GM23338 (cell line): ENCODE results near the gene DGCR8. TPM values are rescaled to one million over a fixed set of nuclear protein-coding genes. Genes with fewer than 3 reads are reported as not detected.

Experiments used
- ATAC-seq: fragments of 200-7000 bp; cut with Tn5 transposase; 3 replicates; pipeline ENCODE4 v1.9.1; 2020
- DNase-seq: peaks from one replicate; pipeline ENCODE4 v3.0.0-alpha.2; 2015; ENCODE audit warnings: low spot score
- H2AFZ ChIP-seq: fragments of 200-600 bp; sonication (generic); 2 replicates; pipeline ENCODE4 v1.8.0; 2016; ENCODE audit warnings: antibody characterized with exemption, mild to moderate bottlenecking, moderate library complexity
- H3F3A ChIP-seq: fragments of 200-600 bp; sonication (generic); replicated peaks from 2 replicates; pipeline ENCODE4 v1.8.0; 2017; ENCODE audit warnings: antibody characterized with exemption, mixed run types, low read depth
- H3K27ac ChIP-seq: fragments of 200-600 bp; sonication (generic); 2 replicates; pipeline ENCODE4 v1.6.1; 2016; ENCODE audit warnings: low read depth
- H3K27me3 ChIP-seq: fragments of 200-600 bp; sonication (generic); 2 replicates; pipeline ENCODE4 v1.8.0; 2016; ENCODE audit warnings: mild to moderate bottlenecking, mixed run types, moderate library complexity; ENCODE audit not compliant: insufficient read depth
- H3K36me3 ChIP-seq: fragments of 200-600 bp; sonication (generic); 2 replicates; pipeline ENCODE4 v1.8.0; 2016; ENCODE audit warnings: mild to moderate bottlenecking; ENCODE audit not compliant: insufficient read depth
- H3K4me1 ChIP-seq: fragments of 200-600 bp; sonication (generic); 2 replicates; pipeline ENCODE4 v1.8.0; 2016; ENCODE audit warnings: mild to moderate bottlenecking, moderate library complexity; ENCODE audit not compliant: insufficient read depth
- H3K4me2 ChIP-seq: fragments of 200-600 bp; sonication (generic); 2 replicates; pipeline ENCODE4 v1.7.1; 2017; ENCODE audit warnings: mixed run types
- H3K4me3 ChIP-seq: fragments of 200-600 bp; sonication (generic); 2 replicates; pipeline ENCODE4 v1.6.1; 2016; ENCODE audit warnings: mixed run types
- H3K79me2 ChIP-seq: fragments of 200-600 bp; sonication (generic); replicated peaks from 2 replicates; pipeline ENCODE4 v1.8.0; 2017; ENCODE audit warnings: mild to moderate bottlenecking; ENCODE audit not compliant: insufficient read depth
- H3K9me2 ChIP-seq: fragments of 200-600 bp; sonication (generic); 2 replicates; pipeline ENCODE4 v1.8.0; 2017; ENCODE audit not compliant: insufficient read depth
- H4K20me1 ChIP-seq: fragments of 200-600 bp; sonication (generic); replicated peaks from 2 replicates; pipeline ENCODE4 v1.8.0; 2017; ENCODE audit warnings: mild to moderate bottlenecking; ENCODE audit not compliant: insufficient read depth
- H3K27ac Mint-ChIP-seq: 2 replicates; pipeline ENCODE4 v1.8.0; 2020; ENCODE audit warnings: inconsistent platforms, mild to moderate bottlenecking, moderate library complexity, mixed read lengths
- H3K27me3 Mint-ChIP-seq: 3 replicates; pipeline ENCODE4 v1.8.0; 2022; ENCODE audit warnings: low read depth, mild to moderate bottlenecking, moderate library complexity, mixed read lengths, inconsistent platforms; ENCODE audit not compliant: insufficient read depth, poor library complexity
- H3K36me3 Mint-ChIP-seq: 3 replicates; pipeline ENCODE4 v1.8.0; 2021; ENCODE audit warnings: low read depth, mild to moderate bottlenecking, inconsistent platforms, moderate library complexity, mixed read lengths
- H3K4me1 Mint-ChIP-seq: 3 replicates; pipeline ENCODE4 v1.8.0; 2020; ENCODE audit warnings: mild to moderate bottlenecking, inconsistent platforms, mixed read lengths
- H3K4me3 Mint-ChIP-seq: 3 replicates; pipeline ENCODE4 v1.8.0; 2021; ENCODE audit warnings: moderate library complexity, mild to moderate bottlenecking, inconsistent platforms, mixed read lengths
- H3K9me3 Mint-ChIP-seq: 3 replicates; pipeline ENCODE4 v1.8.0; 2020; ENCODE audit warnings: moderate library complexity, mild to moderate bottlenecking, inconsistent platforms, mixed read lengths
- CREB1 ChIP-seq: fragments of 250-450 bp; sonication (Bioruptor Pico); IDR thresholded peaks from 2 replicates; pipeline ENCODE4 v1.5.0; 2020; ENCODE audit warnings: low read depth, mild to moderate bottlenecking, moderate library complexity
- ETS1 ChIP-seq: IDR thresholded peaks from 2 replicates; pipeline ENCODE4 v1.6.1; 2016; ENCODE audit warnings: antibody characterized with exemption
- EZH2 ChIP-seq: fragments of 200-600 bp; sonication (generic); IDR thresholded peaks from one replicate; pipeline ENCODE4 v1.8.0; 2017; ENCODE audit warnings: antibody characterized with exemption, mild to moderate bottlenecking, low read depth; ENCODE audit not compliant: unreplicated experiment
- EZH2phosphoT487 ChIP-seq: fragments of 200-600 bp; sonication (generic); IDR thresholded peaks from one replicate; pipeline ENCODE4 v1.8.1; 2018; ENCODE audit warnings: antibody characterized with exemption; ENCODE audit not compliant: unreplicated experiment
- JUNB ChIP-seq: IDR thresholded peaks from one replicate; pipeline ENCODE4 v1.6.1; 2016; ENCODE audit warnings: antibody characterized with exemption; ENCODE audit not compliant: unreplicated experiment
- POLR2AphosphoS5 ChIP-seq: IDR thresholded peaks from 2 replicates; pipeline ENCODE4 v1.6.1; 2016; ENCODE audit warnings: antibody characterized with exemption, low read depth
- REST ChIP-seq: IDR thresholded peaks from one replicate; pipeline ENCODE4 v1.6.1; 2018; ENCODE audit warnings: antibody characterized with exemption; ENCODE audit not compliant: unreplicated experiment
- STAT1 ChIP-seq: IDR thresholded peaks from one replicate; pipeline ENCODE4 v1.6.1; 2016; ENCODE audit warnings: antibody characterized with exemption; ENCODE audit not compliant: unreplicated experiment
- polyA plus RNA-seq: library from polyadenylated mRNA; unstranded; fragments of >200 nt; fragmentation: Nextera tagmentation; extraction: Ambion mirVana; gene quantifications from 2 replicates; pipeline ENCODE4 v1.2.1, GENCODE V29; 2016
- total RNA-seq: library from RNA; depleted of rRNA; stranded (reverse); fragments of >200 nt; shearing (Covaris generic); gene quantifications from 2 replicates; pipeline ENCODE4 v1.2.3, GENCODE V29; 2014

The DGCR8 gene
- total and polyA plus RNA-seq, 2 experiments from 2014 or later: 12.2 to 48.9 TPM

GRCh38 chr22:20057596-20058268 lies 22.3 kb upstream of the DGCR8 start (continued):
- TF ChIP-seq EZH2 (no peak), ETS1 (no peak), POLR2AphosphoS5 (no peak), JUNB (no peak), CREB1 (CRISPR knock-in tag) (no peak), REST (no peak)

- H3K9me2 ChIP-seq: no peaks in the 10 kb centered on the region
- H3K36me3 ChIP-seq: no peaks in the 10 kb centered on the region
- Mint-ChIP-seq H3K27ac (no peak overlapping the region), H3K27me3 (peaks cover 3% of the 10 kb centered on the region), H3K9me3 (no peaks in the 10 kb centered on the region), H3K4me1 (no peaks in the 10 kb centered on the region), H3K36me3 (no peaks in the 10 kb centered on the region; the same call in 2 of the 3 replicates), H3K4me3 (no peak overlapping the region)
- H3K4me3 ChIP-seq: no peak overlapping the region
- ATAC-seq: no peak
- H2AFZ ChIP-seq: no peak overlapping the region
- H3F3A ChIP-seq: 0 out of 2 replicates have a peak, but pooled peaks cover 8% of the 10 kb centered on the region
- no peak for DNase-seq
- H3K79me2 ChIP-seq: no peaks in the 10 kb centered on the region
- H4K20me1 ChIP-seq: no peaks in the 10 kb centered on the region
- H3K27ac ChIP-seq: no peak overlapping the region
- no peaks in the 10 kb centered on the region for H3K4me1 ChIP-seq
- H3K4me2 ChIP-seq: no peak overlapping the region
- H3K27me3 ChIP-seq: no peaks in the 10 kb centered on the region
- TF ChIP-seq EZH2: no peak
- TF ChIP-seq CREB1 (CRISPR knock-in tag): no peak
- no peak for TF ChIP-seq REST
- TF ChIP-seq JUNB: no peak
- no peak for TF ChIP-seq POLR2AphosphoS5
- no peak for TF ChIP-seq EZH2phosphoT487
- TF ChIP-seq ETS1: no peak
- no peak for TF ChIP-seq STAT1
These were observed 20.9 kb upstream of the DGCR8 start for GRCh38 chr22:20058989-20059770.
